ENCODE results near the gene CCDC81. TPM values are rescaled to one million over a fixed set of nuclear protein-coding genes. Genes with fewer than 3 reads are reported as not detected.
"Not testable (repeated sequence)": the region's sequence is repeated elsewhere in the genome, so short reads cannot be mapped to it uniquely, and the experiment has no call there.

Gene CCDC81
- total RNA-seq, 1 donor from 2014 or later: 0.52 TPM

DNA sequence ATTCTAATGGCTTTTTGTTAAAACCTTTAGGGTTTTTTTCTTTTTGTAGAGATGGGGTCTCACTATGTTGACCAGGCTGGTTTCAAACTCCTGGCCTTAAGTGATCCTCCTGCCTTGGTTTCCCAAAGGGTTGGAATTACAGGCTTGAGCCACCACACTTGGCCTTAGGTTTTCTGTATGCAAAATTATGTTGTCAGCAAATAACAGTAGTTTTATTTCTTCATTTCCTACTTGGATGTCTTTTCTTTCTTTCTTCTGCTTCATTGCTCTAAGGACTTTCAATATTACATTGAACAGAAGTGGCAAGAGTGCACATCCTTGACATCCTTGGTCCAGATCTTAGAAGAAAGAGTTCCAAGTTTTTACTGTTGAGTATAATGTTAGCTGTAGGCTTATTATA is 52.8 kb downstream of the CCDC81 start:
- Histone ChIP-seq H3K27ac (ENCODE audit: low read depth, low read length) (no peak overlapping the region), H3K27me3 (ENCODE audit: control insufficient read depth in 3 of 3, insufficient read depth in 3 of 3, low read length in 3 of 3) (no peaks in the 10 kb centered on the region), H3K4me3 (ENCODE audit: low read length in 3 of 3) (no peak overlapping the region), H3K9ac (ENCODE audit: low read depth in 1 of 3, low read length in 3 of 3) (no peak overlapping the region), H3K36me3 (ENCODE audit: control insufficient read depth in 3 of 3, insufficient read depth in 3 of 3, low read length in 3 of 3) (no peaks in the 10 kb centered on the region), H3K9me3 (ENCODE audit: control insufficient read depth in 3 of 3, low read length in 3 of 3) (no peaks in the 10 kb centered on the region), H3K4me1 (ENCODE audit: control insufficient read depth in 3 of 3, insufficient read depth in 3 of 3, low read length in 3 of 3) (no peaks in the 10 kb centered on the region)

- Histone ChIP-seq H3K36me3 (ENCODE audit: control insufficient read depth in 3 of 3, insufficient read depth in 3 of 3, low read length in 3 of 3) (no peaks in the 10 kb centered on the region), H3K4me1 (ENCODE audit: control insufficient read depth in 3 of 3, insufficient read depth in 3 of 3, low read length in 3 of 3) (no peaks in the 10 kb centered on the region), H3K27me3 (ENCODE audit: control insufficient read depth in 3 of 3, insufficient read depth in 3 of 3, low read length in 3 of 3) (no peaks in the 10 kb centered on the region), H3K4me3 (ENCODE audit: low read length in 3 of 3) (no peak overlapping the region), H3K9ac (ENCODE audit: low read depth in 1 of 3, low read length in 3 of 3) (no peak overlapping the region), H3K9me3 (ENCODE audit: control insufficient read depth in 3 of 3, low read length in 3 of 3) (no peaks in the 10 kb centered on the region), H3K27ac (ENCODE audit: low read depth, low read length) (no peak overlapping the region)
These were observed 56.6 kb downstream of the CCDC81 start for GRCh38 chr11:86431258-86431657.

DNA sequence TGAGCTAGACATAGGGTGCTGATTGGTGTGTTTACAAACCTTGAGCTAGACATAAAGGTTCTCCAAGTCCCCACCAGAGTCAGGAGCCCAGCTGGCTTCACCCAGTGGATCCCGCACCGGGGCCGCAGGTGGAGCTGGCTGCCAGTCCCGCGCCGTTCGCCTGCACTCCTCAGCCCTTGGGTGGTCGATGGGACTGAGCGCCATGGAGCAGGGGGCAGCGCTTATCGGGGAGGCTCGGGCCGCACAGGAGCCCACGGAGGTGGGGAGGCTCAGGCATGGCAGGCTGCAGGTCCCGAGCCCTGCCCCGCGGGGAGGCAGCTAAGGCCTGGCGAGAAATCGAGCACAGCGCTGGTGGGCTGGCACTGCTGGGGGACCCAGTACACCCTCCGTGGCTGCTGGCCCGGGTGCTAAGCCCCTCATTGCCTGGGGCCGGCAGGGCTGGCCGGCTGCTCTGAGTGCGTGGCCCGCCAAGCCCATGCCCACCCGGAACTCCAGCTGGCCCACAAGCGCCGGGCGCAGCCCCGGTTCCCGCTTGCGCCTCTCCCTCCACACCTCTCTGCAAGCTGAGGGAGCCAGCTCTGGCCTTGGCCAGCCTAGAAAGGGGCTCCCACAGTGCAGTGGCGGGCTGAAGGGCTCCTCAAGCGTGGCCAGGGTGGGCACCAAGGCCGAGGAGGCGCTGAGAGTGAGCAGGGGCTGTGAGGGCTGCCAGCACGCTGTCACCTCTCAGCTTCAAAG is 58.8 kb downstream of the CCDC81 start:
- not testable (repeated sequence) for H3K9ac ChIP-seq (ENCODE audit: low read depth in 1 of 3, low read length in 3 of 3); H3K4me3 ChIP-seq (ENCODE audit: low read length in 3 of 3); H3K9me3 ChIP-seq (ENCODE audit: control insufficient read depth in 3 of 3, low read length in 3 of 3); H3K27me3 ChIP-seq (ENCODE audit: control insufficient read depth in 3 of 3, insufficient read depth in 3 of 3, low read length in 3 of 3); H3K4me1 ChIP-seq (ENCODE audit: control insufficient read depth in 3 of 3, insufficient read depth in 3 of 3, low read length in 3 of 3); H3K27ac ChIP-seq (ENCODE audit: low read depth, low read length); H3K36me3 ChIP-seq (ENCODE audit: control insufficient read depth in 3 of 3, insufficient read depth in 3 of 3, low read length in 3 of 3)

- no peaks in the 10 kb centered on the region for H3K27me3 ChIP-seq (ENCODE audit: control insufficient read depth in 3 of 3, insufficient read depth in 3 of 3, low read length in 3 of 3)
- no peak overlapping the region for H3K4me3 ChIP-seq (ENCODE audit: low read length in 3 of 3)
- peaks cover 0 to 4% (median 0%) of the 10 kb centered on the region in 3 donors for H3K36me3 ChIP-seq (ENCODE audit: control insufficient read depth in 3 of 3, insufficient read depth in 3 of 3, low read length in 3 of 3)
- no peaks in the 10 kb centered on the region for H3K9me3 ChIP-seq (ENCODE audit: control insufficient read depth in 3 of 3, low read length in 3 of 3)
- H3K4me1 ChIP-seq (ENCODE audit: control insufficient read depth in 3 of 3, insufficient read depth in 3 of 3, low read length in 3 of 3): peaks cover 0 to 6% (median 3%) of the 10 kb centered on the region in 3 donors
- no peak overlapping the region for H3K9ac ChIP-seq (ENCODE audit: low read depth in 1 of 3, low read length in 3 of 3)
- no peak overlapping the region for H3K27ac ChIP-seq (ENCODE audit: low read depth, low read length)
These were observed 61.0 kb downstream of the CCDC81 start for GRCh38 chr11:86435711-86436110.

- no peak overlapping the region for H3K27ac ChIP-seq (ENCODE audit: low read depth, low read length)
- no peak overlapping the region for H3K4me3 ChIP-seq (ENCODE audit: low read length in 3 of 3)
- no peaks in the 10 kb centered on the region for H3K9me3 ChIP-seq (ENCODE audit: control insufficient read depth in 3 of 3, low read length in 3 of 3)
- no peak overlapping the region for H3K9ac ChIP-seq (ENCODE audit: low read depth in 1 of 3, low read length in 3 of 3)
- H3K4me1 ChIP-seq (ENCODE audit: control insufficient read depth in 3 of 3, insufficient read depth in 3 of 3, low read length in 3 of 3): peaks cover 0 to 8% (median 3%) of the 10 kb centered on the region in 3 donors
- H3K36me3 ChIP-seq (ENCODE audit: control insufficient read depth in 3 of 3, insufficient read depth in 3 of 3, low read length in 3 of 3): peaks cover 0 to 6% (median 4%) of the 10 kb centered on the region in 3 donors
- no peaks in the 10 kb centered on the region for H3K27me3 ChIP-seq (ENCODE audit: control insufficient read depth in 3 of 3, insufficient read depth in 3 of 3, low read length in 3 of 3)
These were observed 64.0 kb downstream of the CCDC81 start for GRCh38 chr11:86438685-86439084.

GRCh38 chr11:86440305-86440716 is 65.6 kb downstream of the CCDC81 start:
- no peaks in the 10 kb centered on the region for H3K27me3 ChIP-seq (ENCODE audit: control insufficient read depth in 3 of 3, insufficient read depth in 3 of 3, low read length in 3 of 3)
- no peak overlapping the region for H3K9ac ChIP-seq (ENCODE audit: low read depth in 1 of 3, low read length in 3 of 3)
- H3K36me3 ChIP-seq (ENCODE audit: control insufficient read depth in 3 of 3, insufficient read depth in 3 of 3, low read length in 3 of 3): peaks cover 4 to 17% (median 12%) of the 10 kb centered on the region in 3 donors
- no peak overlapping the region for H3K4me3 ChIP-seq (ENCODE audit: low read length in 3 of 3)
- H3K9me3 ChIP-seq (ENCODE audit: control insufficient read depth in 3 of 3, low read length in 3 of 3): no peaks in the 10 kb centered on the region
- H3K4me1 ChIP-seq (ENCODE audit: control insufficient read depth in 3 of 3, insufficient read depth in 3 of 3, low read length in 3 of 3): peaks cover 0 to 8% (median 3%) of the 10 kb centered on the region in 3 donors
- H3K27ac ChIP-seq (ENCODE audit: low read depth, low read length): peak overlapping the region; percentile 61

GRCh38 chr11:86440843-86441242 is 66.2 kb downstream of the CCDC81 start:
- Histone ChIP-seq H3K4me3 (ENCODE audit: low read length in 3 of 3) (no peak overlapping the region), H3K4me1 (ENCODE audit: control insufficient read depth in 3 of 3, insufficient read depth in 3 of 3, low read length in 3 of 3) (peaks cover 0 to 8% (median 3%) of the 10 kb centered on the region in 3 donors), H3K27me3 (ENCODE audit: control insufficient read depth in 3 of 3, insufficient read depth in 3 of 3, low read length in 3 of 3) (no peaks in the 10 kb centered on the region), H3K27ac (ENCODE audit: low read depth, low read length) (peak overlapping the region; percentile 61), H3K9ac (ENCODE audit: low read depth in 1 of 3, low read length in 3 of 3) (no peak overlapping the region), H3K9me3 (ENCODE audit: control insufficient read depth in 3 of 3, low read length in 3 of 3) (no peaks in the 10 kb centered on the region), H3K36me3 (ENCODE audit: control insufficient read depth in 3 of 3, insufficient read depth in 3 of 3, low read length in 3 of 3) (peaks cover 7 to 19% (median 15%) of the 10 kb centered on the region in 3 donors)

- H3K9me3 ChIP-seq (ENCODE audit: control insufficient read depth in 3 of 3, low read length in 3 of 3): no peaks in the 10 kb centered on the region
- no peaks in the 10 kb centered on the region for H3K27me3 ChIP-seq (ENCODE audit: control insufficient read depth in 3 of 3, insufficient read depth in 3 of 3, low read length in 3 of 3)
- peaks cover 0 to 8% (median 3%) of the 10 kb centered on the region in 3 donors for H3K4me1 ChIP-seq (ENCODE audit: control insufficient read depth in 3 of 3, insufficient read depth in 3 of 3, low read length in 3 of 3)
- peaks cover 21 to 31% (median 25%) of the 10 kb centered on the region in 3 donors for H3K36me3 ChIP-seq (ENCODE audit: control insufficient read depth in 3 of 3, insufficient read depth in 3 of 3, low read length in 3 of 3)
- no peak overlapping the region for H3K9ac ChIP-seq (ENCODE audit: low read depth in 1 of 3, low read length in 3 of 3)
- no peak overlapping the region for H3K4me3 ChIP-seq (ENCODE audit: low read length in 3 of 3)
- H3K27ac ChIP-seq (ENCODE audit: low read depth, low read length): peak overlapping the region; percentile 33
These were observed 67.7 kb downstream of the CCDC81 start for GRCh38 chr11:86442420-86442819.

GRCh38 chr11:86442827-86443226 is 68.1 kb downstream of the CCDC81 start:
- no peak overlapping the region for H3K4me3 ChIP-seq (ENCODE audit: low read length in 3 of 3)
- H3K36me3 ChIP-seq (ENCODE audit: control insufficient read depth in 3 of 3, insufficient read depth in 3 of 3, low read length in 3 of 3): peaks cover 21 to 31% (median 25%) of the 10 kb centered on the region in 3 donors
- no peak overlapping the region for H3K9ac ChIP-seq (ENCODE audit: low read depth in 1 of 3, low read length in 3 of 3)
- H3K27ac ChIP-seq (ENCODE audit: low read depth, low read length): peak overlapping the region; percentile 33
- H3K4me1 ChIP-seq (ENCODE audit: control insufficient read depth in 3 of 3, insufficient read depth in 3 of 3, low read length in 3 of 3): peaks cover 0 to 8% (median 3%) of the 10 kb centered on the region in 3 donors
- H3K27me3 ChIP-seq (ENCODE audit: control insufficient read depth in 3 of 3, insufficient read depth in 3 of 3, low read length in 3 of 3): no peaks in the 10 kb centered on the region
- no peaks in the 10 kb centered on the region for H3K9me3 ChIP-seq (ENCODE audit: control insufficient read depth in 3 of 3, low read length in 3 of 3)

DNA sequence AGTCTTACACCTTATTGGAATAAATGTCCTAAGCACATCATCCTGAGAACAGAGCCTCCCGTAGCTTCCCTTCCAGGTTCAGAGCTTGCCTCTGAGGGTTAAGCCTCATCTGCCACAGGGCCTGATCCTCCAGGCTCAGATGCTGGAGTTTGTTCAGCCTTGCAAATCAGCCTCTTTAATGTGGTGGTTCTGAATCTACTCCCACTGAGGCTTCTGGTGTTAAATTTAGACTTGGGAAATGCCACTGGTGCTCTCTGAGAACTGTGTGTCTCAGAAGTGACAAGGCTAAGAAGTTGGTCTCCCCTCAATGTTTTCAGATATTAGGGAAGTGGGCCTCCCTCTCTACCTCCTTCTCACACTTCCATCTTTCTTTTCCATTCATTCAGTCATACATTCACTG is 68.7 kb downstream of the CCDC81 start:
- Histone ChIP-seq H3K9ac (ENCODE audit: low read depth in 1 of 3, low read length in 3 of 3) (no peak overlapping the region), H3K27ac (ENCODE audit: low read depth, low read length) (peak overlapping the region; percentile 33), H3K4me3 (ENCODE audit: low read length in 3 of 3) (no peak overlapping the region), H3K9me3 (ENCODE audit: control insufficient read depth in 3 of 3, low read length in 3 of 3) (no peaks in the 10 kb centered on the region), H3K27me3 (ENCODE audit: control insufficient read depth in 3 of 3, insufficient read depth in 3 of 3, low read length in 3 of 3) (no peaks in the 10 kb centered on the region), H3K4me1 (ENCODE audit: control insufficient read depth in 3 of 3, insufficient read depth in 3 of 3, low read length in 3 of 3) (peaks cover 0 to 8% (median 3%) of the 10 kb centered on the region in 3 donors), H3K36me3 (ENCODE audit: control insufficient read depth in 3 of 3, insufficient read depth in 3 of 3, low read length in 3 of 3) (peaks cover 21 to 31% (median 25%) of the 10 kb centered on the region in 3 donors)
